HFF-Myc (cell line): Measurements from ENCODE around the gene NEK8.

ENCODE experiments used
- DNase-seq: peaks from one replicate; pipeline ENCODE4 v3.0.0-alpha.2; 2011; ENCODE audit warnings: low read depth; ENCODE audit errors: extremely low read depth
- H3K4me3 ChIP-seq: replicated peaks from 2 replicates; pipeline ENCODE4 v1.5.1; 2011; ENCODE audit warnings: low read depth, mild to moderate bottlenecking, control low read depth, low read length
- TF ChIP-seq, protein P1 (sequence below): IDR thresholded peaks from 2 replicates; pipeline ENCODE4 v1.5.1; 2012; ENCODE audit warnings: mild to moderate bottlenecking, low read depth, low read length, control low read depth; ENCODE audit errors: missing control alignments

The NEK8 gene

DNA sequence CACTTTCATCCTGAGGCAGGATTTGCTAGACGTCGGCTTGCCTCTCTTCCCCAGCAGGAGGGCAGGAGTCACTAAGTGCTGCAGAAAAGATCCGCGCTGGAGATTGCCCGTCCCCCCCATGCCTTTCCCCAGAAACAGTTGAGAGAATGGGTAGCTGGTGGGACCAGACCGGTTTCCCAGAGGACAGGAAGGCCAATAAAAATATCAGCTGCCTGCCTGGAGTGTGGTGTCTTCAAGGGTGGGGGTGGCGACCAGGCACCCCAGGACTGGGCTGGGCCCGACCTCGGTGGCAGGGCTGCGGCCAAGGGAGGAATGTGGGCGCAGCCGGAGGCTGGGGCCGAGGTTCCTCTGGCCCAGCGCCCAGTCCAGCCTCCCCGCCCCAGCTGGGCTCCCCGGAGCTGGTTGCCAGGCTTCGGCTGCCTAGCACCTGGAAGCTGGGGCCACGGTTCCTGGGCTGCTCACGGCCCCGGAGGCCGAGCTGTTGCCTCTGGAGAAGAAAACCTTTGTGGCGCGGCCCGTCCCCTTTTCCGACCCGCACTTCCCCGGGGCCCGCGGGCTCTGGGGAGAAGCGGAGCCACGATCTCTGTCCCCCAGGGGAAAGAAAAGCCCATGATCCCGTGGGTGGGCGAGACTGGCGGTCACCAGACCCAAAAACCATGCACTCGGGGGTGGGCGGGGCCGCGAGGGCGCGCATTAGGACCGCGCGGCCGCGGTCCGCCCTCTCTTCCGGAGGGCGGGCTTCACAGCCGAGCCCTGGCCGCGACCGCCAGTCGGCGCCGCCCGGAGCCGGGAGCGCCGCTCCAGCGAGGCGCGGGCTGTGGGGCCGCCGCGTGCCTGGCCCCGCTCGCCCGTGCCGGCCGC is 14.9 kb downstream of the NEK8 start, which contains the start of gene TRAF4:
Gene TRAF4 (plus strand): TSS at position 769 of the 861 bp plus-strand sequence. CDS start 102 bp downstream, outside the sequence.
- H3K4me3 ChIP-seq, result peak within 1 kb of the TSS; percentile 72
- DNase-seq, result peak; percentile 81
- TF ChIP-seq, protein P1, sequence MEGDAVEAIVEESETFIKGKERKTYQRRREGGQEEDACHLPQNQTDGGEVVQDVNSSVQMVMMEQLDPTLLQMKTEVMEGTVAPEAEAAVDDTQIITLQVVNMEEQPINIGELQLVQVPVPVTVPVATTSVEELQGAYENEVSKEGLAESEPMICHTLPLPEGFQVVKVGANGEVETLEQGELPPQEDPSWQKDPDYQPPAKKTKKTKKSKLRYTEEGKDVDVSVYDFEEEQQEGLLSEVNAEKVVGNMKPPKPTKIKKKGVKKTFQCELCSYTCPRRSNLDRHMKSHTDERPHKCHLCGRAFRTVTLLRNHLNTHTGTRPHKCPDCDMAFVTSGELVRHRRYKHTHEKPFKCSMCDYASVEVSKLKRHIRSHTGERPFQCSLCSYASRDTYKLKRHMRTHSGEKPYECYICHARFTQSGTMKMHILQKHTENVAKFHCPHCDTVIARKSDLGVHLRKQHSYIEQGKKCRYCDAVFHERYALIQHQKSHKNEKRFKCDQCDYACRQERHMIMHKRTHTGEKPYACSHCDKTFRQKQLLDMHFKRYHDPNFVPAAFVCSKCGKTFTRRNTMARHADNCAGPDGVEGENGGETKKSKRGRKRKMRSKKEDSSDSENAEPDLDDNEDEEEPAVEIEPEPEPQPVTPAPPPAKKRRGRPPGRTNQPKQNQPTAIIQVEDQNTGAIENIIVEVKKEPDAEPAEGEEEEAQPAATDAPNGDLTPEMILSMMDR, result no peak

DNA sequence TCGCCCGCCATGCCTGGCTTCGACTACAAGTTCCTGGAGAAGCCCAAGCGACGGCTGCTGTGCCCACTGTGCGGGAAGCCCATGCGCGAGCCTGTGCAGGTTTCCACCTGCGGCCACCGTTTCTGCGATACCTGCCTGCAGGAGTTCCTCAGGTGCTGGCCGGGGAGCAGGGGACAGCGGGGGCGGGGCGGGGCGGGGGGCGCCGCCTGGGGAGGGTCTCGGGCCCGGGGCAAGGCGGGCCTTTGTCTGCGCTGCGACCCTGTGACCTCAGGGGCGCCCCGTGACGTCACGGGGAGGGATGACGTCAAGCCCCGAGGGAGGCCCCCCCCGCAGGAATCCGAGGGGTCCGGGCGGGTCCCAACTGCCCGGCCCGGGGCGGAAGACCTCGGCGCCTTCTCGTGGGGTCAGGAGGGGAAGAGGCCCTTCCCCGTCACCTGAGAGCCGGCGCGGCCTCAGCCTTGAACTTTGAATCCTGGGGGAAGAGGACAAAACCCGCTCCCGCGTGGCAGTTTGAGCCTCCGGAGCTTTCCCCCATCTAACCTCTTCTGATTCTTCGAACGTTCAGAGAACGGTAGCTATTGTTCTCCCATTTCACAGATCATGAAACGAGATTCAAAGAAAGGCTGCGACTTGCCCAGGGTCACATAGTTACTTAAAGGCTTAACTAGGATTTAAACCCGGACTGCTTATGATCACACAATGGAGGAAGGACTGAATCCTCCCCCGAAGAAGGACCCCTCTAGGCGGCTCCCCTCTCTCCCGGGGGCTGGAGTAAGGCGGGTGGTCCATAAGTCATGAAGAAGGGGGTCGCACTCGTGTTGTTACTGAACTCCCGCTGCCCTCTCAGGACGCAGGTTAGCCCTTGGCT is 15.8 kb downstream of the NEK8 start:
- DNase-seq, result no peak
- peak overlapping the region; percentile 72 for H3K4me3 ChIP-seq
- TF ChIP-seq, protein P1, result no peak

DNA sequence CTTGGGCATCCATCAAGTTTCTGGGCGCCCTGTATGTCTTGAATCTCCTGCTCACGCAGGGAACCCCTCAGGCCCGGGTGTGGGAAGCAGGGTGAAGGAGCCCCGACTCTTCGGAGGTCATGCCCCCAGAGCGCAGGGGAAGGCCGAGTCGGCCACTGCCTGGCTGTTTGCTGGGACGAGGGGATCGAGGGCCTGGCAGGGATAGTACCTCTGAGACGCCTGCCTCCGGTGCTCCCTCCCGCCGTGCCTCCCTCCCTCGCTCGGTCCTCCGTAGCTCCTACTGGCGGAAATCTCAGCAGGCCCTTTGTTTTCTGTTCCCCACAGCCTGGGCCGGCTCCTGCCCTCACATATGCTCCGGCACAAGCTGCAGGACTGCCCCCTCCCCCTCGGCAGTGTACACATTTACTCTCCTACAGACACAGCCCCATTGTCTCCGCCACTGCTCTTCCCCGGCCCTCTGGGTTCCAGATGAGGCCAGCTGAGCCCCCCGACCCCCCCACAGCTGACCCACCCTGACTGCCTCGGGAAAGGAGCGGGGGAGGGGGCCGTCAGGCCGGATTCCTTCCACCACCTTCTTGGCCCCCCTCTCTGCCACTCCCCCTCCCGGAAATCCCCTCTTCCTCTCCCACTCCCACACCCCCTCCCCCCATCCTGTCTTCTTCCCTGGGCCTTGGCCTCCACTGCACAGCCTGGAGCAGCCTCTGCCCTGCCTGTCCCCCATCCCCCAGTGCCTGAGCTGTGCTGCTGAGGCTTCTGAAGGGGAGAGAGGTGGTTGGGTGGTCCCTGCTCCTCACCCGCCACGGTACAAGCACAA is 16.6 kb downstream of the NEK8 start:
- TF ChIP-seq, protein P1, result no peak
- peak overlapping the region; percentile 72 for H3K4me3 ChIP-seq
- no peak for DNase-seq

DNA sequence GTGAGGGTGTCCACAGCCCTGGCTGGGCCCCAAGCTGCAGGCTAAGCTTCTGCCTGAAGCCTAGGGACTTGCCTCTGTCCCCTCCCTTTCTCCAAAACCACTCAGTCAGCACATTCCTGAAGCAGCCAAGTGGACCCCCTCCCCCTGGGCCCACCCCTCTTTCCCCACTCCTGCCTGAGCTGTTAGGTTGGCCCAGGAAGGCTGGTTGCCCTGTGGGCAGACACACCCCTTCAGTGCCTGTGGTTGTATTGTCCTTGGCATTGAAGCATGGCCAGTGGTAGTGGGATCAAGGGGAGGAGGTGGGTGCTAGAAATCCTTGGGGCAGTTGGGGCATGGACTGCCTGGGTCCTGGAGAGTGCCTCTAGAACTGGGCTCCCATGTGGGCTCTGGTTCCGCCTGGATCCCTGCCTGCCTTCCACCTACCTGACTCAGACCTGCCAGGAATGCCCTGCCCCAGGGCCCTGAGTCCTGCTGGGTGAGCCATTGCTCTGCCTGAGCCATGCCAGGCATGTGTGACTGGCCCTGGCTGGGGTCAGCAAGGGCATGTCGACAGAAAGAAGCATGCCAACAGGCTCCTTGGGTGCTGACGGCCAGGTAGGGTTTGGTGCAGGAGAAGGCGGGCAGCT is 17.3 kb downstream of the NEK8 start:
- TF ChIP-seq, protein P1, result no peak
- peak overlapping the region; percentile 72 for H3K4me3 ChIP-seq
- DNase-seq, result no peak

DNA sequence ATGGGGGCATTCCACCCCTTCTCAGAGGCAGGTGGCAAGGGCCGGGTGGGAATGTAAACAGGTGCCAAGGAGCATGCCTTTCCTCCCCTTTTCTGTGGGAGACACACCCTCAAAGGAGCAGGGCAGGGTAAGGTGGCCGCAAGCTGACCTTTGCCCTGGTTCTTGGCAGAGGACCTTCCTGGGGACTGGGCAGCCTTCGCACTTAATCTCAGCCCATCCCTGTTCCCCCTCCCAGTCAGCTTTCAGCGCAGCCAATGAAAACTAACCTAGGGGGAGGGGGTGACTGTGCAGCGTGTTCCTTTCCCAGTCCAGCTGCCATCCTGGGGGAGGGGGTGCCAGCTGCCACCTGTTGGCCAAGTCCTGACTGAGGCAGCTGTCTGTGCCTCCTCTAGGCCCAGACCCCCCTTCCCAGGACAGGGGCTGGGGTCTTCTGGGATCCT is 18.0 kb downstream of the NEK8 start:
- peak overlapping the region; percentile 72 for H3K4me3 ChIP-seq
- no peak for DNase-seq
- TF ChIP-seq, protein P1, result no peak
